22Rv1 (cell line): ENCODE measurements around the gene SEC14L5.

Experiments used
- CTCF ChIP-seq: fragments of 450-650 bp; IDR thresholded peaks from 2 replicates; pipeline ENCODE4 v1.5.1; 2017; ENCODE audit warnings: mild to moderate bottlenecking
- ZFX ChIP-seq: fragments of 450-650 bp; IDR thresholded peaks from 2 replicates; pipeline ENCODE4 v1.6.1; 2017; ENCODE audit warnings: antibody characterized with exemption, borderline replicate concordance

GRCh38 chr16:5033256-5034166 is 75.4 kb downstream of the SEC14L5 start, which contains the start of gene NAGPA:
- TF ChIP-seq CTCF, result no peak
- TF ChIP-seq ZFX, result no peak
